MCF 10A (cell line): Measurements from ENCODE around the gene NSUN4. TPM values are rescaled to one million over a fixed set of nuclear protein-coding genes. Genes with fewer than 3 reads are reported as not detected.

ENCODE experiments used
- BruUV-seq: library from RNA; stranded (reverse); fragments of 400-500 nt; replicated peaks from 2 replicates; lab custom pipeline; 2021; lab: Mats Ljungman, UMichigan
- CTCF ChIA-PET: fragments of 300-600 bp; sonication (Branson Sonifier 250); formaldehyde crosslinking; extraction: SDS; loops from one replicate; lab custom pipeline; 2021; ENCODE audit warnings: antibody characterized with exemption, inconsistent platforms; lab: Yijun Ruan, JAX
- POLR2A ChIA-PET: fragments of 300-600, 350-650 bp; sonication (Branson Sonifier 250); formaldehyde crosslinking; extraction: SDS; loops from one replicate; lab custom pipeline; 2020; ENCODE audit warnings: antibody characterized with exemption, inconsistent platforms; lab: Yijun Ruan, JAX
- DNase-seq: peaks from one replicate; pipeline ENCODE4 v3.0.0-alpha.2; 2018; ENCODE audit not compliant: unreplicated experiment
- H3K27ac Mint-ChIP-seq: one replicate; pipeline ENCODE4 v1.8.0; 2022; ENCODE audit warnings: mild to moderate bottlenecking, low read depth, mixed read lengths; ENCODE audit not compliant: unreplicated experiment
- H3K27me3 Mint-ChIP-seq: one replicate; pipeline ENCODE4 v1.8.0; 2022; ENCODE audit warnings: mixed read lengths; ENCODE audit not compliant: insufficient read depth, unreplicated experiment
- H3K36me3 Mint-ChIP-seq: one replicate; pipeline ENCODE4 v1.8.0; 2022; ENCODE audit warnings: mild to moderate bottlenecking, moderate library complexity, mixed read lengths; ENCODE audit not compliant: insufficient read depth, unreplicated experiment
- H3K4me1 Mint-ChIP-seq: one replicate; pipeline ENCODE4 v1.8.0; 2022; ENCODE audit warnings: mixed read lengths; ENCODE audit not compliant: insufficient read depth, unreplicated experiment
- H3K4me3 Mint-ChIP-seq: one replicate; pipeline ENCODE4 v1.8.0; 2022; ENCODE audit warnings: mild to moderate bottlenecking, moderate library complexity, mixed read lengths; ENCODE audit not compliant: unreplicated experiment
- H3K9me3 Mint-ChIP-seq: one replicate; pipeline ENCODE4 v1.8.0; 2022; ENCODE audit warnings: mixed read lengths; ENCODE audit not compliant: unreplicated experiment
- intact Hi-C: fragments of 100-400 bp; cut with micrococcal nuclease; formaldehyde crosslinking; loops from 2 replicates; pipeline ENCODE4 v1.14.1; 2022
- total RNA-seq: library from RNA; stranded (reverse); gene quantifications from 2 replicates; pipeline ENCODE4 v1.2.3, GENCODE V29; 2022
- TF ChIP-seq, protein P1 (sequence below): fragments of 200-600 bp; IDR thresholded peaks from one replicate; pipeline ENCODE4 v1.8.0; 2022; ENCODE audit warnings: antibody characterized with exemption, mild to moderate bottlenecking; ENCODE audit not compliant: unreplicated experiment

The NSUN4 gene
- total RNA-seq, 1 experiment from 2014 or later: 28.4 TPM

DNA sequence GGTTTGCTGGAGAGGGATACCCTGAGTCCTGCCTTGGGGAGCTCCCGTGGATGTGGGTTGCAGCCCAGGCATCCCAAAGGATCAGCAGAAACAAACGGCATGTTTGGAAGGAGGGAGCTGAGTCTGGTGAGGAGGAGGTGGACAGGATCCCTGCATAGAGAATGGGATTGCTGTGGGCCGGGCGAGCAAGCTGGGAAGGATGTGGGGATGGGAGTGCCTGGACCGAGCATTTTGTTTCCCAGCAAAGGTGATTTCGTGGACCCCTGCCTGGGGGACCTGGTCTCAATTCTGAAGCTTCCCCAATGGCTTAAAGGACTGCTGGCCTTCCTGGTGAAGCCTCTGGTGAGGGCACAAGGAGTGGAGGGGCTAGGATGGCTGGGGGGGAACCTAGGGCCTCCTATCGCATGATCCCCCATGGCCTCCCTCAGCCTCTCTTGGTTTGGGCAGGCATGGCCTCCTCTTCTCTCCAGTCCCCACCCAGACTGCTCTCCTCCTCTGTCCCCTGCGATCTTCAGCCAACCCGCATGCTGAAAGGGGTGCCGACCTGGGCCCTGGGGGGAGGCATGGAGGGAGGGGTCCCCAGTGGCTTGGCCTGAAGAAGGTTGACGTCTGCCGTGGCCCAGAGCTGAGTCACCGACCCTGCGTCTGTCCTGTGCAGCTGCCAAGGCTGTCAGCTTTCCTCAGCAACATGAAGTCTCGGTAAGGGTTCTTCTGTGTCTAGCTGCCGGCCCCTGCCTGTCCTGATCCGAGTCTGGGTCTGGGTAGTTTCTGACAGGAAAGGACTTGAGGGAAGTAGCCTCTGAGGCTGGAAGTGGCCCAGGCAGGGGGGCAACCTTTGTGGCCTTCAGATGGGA lies 69.8 kb downstream of the NSUN4 start:
- Mint-ChIP-seq H3K27me3 (no peaks in the 10 kb centered on the region), H3K27ac (no peak overlapping the region), H3K4me1 (no peaks in the 10 kb centered on the region), H3K36me3 (peaks cover 18% of the 10 kb centered on the region), H3K9me3 (no peaks in the 10 kb centered on the region), H3K4me3 (no peak overlapping the region)
- DNase-seq: no peak
- ChIA-PET CTCF (interaction anchor here (0.5 to 2.3 kb wide), 14 partner anchors 11 to 138 kb away, joined by 3 to 12 read pairs (median 6); no protein-coding TSS in a partner anchor), POLR2A (interaction anchor here (0.9 to 1.0 kb wide), 2 partner anchors 9 to 14 kb away, joined by 3 read pairs; no protein-coding TSS in a partner anchor)
- BruUV-seq: no TSS peak
- TF ChIP-seq, protein P1, sequence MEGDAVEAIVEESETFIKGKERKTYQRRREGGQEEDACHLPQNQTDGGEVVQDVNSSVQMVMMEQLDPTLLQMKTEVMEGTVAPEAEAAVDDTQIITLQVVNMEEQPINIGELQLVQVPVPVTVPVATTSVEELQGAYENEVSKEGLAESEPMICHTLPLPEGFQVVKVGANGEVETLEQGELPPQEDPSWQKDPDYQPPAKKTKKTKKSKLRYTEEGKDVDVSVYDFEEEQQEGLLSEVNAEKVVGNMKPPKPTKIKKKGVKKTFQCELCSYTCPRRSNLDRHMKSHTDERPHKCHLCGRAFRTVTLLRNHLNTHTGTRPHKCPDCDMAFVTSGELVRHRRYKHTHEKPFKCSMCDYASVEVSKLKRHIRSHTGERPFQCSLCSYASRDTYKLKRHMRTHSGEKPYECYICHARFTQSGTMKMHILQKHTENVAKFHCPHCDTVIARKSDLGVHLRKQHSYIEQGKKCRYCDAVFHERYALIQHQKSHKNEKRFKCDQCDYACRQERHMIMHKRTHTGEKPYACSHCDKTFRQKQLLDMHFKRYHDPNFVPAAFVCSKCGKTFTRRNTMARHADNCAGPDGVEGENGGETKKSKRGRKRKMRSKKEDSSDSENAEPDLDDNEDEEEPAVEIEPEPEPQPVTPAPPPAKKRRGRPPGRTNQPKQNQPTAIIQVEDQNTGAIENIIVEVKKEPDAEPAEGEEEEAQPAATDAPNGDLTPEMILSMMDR: no peak
- intact Hi-C loops: no loop called here

DNA sequence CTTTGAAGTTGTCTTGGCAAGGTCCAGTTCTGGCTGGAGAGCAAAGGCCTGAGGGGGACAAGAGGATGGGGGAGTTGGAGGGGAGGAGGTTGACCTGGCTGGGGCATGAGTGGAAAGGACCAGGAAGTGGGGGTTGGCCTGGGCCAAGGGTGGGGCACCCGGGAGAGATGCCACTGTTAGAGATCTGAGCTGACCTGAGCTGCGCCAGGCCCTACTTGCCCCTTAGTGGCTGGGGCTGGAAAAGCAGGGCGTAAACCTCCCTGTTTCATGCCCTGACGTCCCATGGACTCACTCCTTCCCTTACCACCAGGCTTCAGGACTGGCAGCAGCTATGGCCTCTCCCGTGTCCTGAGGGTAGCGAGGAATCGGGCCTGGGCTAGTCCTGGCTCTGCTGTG lies 70.4 kb downstream of the NSUN4 start:
- Mint-ChIP-seq H3K4me3 (no peak overlapping the region), H3K9me3 (no peaks in the 10 kb centered on the region), H3K36me3 (peaks cover 19% of the 10 kb centered on the region), H3K27me3 (no peaks in the 10 kb centered on the region), H3K4me1 (no peaks in the 10 kb centered on the region), H3K27ac (no peak overlapping the region)
- intact Hi-C loops: no loop called here
- CTCF ChIA-PET: interaction anchor here (0.8 to 2.3 kb wide), 7 partner anchors 11 to 136 kb away, joined by 3 to 9 read pairs (median 4); no protein-coding TSS in a partner anchor
- DNase-seq: no peak
- no TSS peak for BruUV-seq
- TF ChIP-seq, protein P1: no peak
- POLR2A ChIA-PET: interaction anchor here (0.9 to 1.0 kb wide), 2 partner anchors 9 to 14 kb away, joined by 3 read pairs; no protein-coding TSS in a partner anchor

Other genes starting within 250 kb of the NSUN4 start
- 8.0 and 9.3 TPM in 2 replicates for gene PIK3R3, start 208.2 kb upstream of the NSUN4 start, total RNA-seq
- 22.7 and 41.7 TPM in 2 replicates for gene TSPAN1, start 165.7 kb upstream of the NSUN4 start, total RNA-seq
- not detected in 2 replicates for gene P3R3URF, start 164.3 kb upstream of the NSUN4 start, total RNA-seq
- gene POMGNT1, start 142.4 kb upstream of the NSUN4 start, total RNA-seq: 85.4 and 90.7 TPM in 2 replicates
- 3.6 and 4.1 TPM in 2 replicates for gene LURAP1, start 137.5 kb upstream of the NSUN4 start, total RNA-seq
- gene RAD54L, start 93.0 kb upstream of the NSUN4 start, total RNA-seq: 4.5 and 5.0 TPM in 2 replicates
- gene LRRC41, start 37.2 kb upstream of the NSUN4 start, total RNA-seq: 92.6 and 105 TPM in 2 replicates
- gene UQCRH, start 37.1 kb upstream of the NSUN4 start, total RNA-seq: 299 and 318 TPM in 2 replicates
- gene FAAH, start 53.5 kb downstream of the NSUN4 start, total RNA-seq: 17.3 and 19.3 TPM in 2 replicates
- not detected in 2 replicates for gene DMBX1, start 149.0 kb downstream of the NSUN4 start, total RNA-seq
- gene KNCN, start 210.8 kb downstream of the NSUN4 start, total RNA-seq: not detected in 2 replicates